HG03095 (cell line): Measurements from ENCODE around the gene HOXA4.

Experiments
- ATAC-seq: cut with Tn5 transposase; IDR thresholded peaks from one replicate; pipeline ENCODE4 v1.9.1; 2021; ENCODE audit warnings: moderate library complexity; ENCODE audit not compliant: unreplicated experiment

HOXA4 gene

DNA sequence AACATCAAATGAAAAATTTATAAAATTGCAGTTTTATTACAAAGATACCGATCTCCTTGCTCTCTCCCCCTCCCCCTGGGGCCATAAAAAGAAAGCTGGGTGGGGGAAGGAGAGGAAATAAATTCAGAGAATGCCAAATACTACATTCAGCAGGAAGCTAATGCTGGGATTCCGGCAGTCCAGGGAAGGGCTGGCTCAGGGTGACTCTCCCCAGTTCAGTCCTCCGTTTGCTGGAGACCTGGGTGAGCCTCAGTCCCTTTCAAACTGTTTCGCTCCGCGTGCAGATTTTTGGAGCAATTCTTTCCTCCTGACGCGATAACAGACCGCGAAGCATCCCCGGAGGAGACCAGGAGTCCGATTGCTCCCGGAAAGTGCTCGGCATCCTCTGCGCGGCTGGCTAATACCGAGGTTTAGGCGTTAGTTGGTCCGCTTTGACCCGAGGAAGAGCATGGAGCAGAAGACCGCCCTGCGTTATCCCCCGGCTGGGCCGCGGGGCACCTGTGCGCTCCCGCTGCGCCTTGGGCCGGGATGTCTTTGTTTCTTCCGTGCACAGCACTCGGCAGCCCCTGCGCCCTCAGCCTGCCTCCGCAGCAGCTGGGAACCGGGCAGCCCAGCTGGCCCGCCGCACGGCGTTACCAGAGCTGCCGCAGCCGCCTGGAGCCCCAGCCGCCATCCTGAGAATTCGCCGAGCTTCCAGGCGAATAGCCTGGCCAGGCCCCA, 24.2 kb downstream of the HOXA4 start:
- ATAC-seq, result no peak

DNA sequence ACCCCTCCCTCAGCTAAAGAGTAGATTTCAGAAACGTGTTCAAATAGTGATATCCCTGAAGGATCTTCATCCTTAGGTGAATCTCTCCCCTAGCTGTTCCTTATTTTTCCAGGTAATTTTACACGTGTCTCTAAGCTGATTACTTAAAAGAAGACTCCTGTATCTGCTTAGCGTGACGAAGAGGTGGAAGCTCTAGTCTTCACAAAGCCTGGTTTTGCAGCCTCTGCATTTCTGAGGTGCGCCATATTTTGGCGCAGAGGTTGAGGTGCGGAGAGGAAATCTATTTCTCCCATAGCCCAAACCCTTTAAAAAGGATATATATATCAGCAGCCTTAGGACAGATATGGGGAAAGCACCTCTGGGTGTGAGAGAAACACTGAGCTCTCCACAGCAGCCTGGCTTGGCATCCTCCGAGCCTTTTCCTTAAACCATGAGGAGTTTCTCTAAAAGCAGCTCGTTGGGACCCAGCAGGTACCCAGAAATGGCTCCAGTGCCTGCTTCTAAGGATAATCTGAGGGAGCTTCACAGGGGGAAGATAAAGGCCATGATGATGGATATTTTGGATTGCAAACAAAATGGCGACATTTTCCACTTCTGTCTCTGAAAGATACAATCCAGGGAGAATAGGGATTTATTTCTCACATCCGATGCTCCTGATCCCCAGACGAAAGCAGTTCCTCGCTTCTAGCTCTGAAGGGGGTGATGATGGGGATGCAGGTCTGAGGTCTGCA, 25.1 kb downstream of the HOXA4 start:
- no peak for ATAC-seq

DNA sequence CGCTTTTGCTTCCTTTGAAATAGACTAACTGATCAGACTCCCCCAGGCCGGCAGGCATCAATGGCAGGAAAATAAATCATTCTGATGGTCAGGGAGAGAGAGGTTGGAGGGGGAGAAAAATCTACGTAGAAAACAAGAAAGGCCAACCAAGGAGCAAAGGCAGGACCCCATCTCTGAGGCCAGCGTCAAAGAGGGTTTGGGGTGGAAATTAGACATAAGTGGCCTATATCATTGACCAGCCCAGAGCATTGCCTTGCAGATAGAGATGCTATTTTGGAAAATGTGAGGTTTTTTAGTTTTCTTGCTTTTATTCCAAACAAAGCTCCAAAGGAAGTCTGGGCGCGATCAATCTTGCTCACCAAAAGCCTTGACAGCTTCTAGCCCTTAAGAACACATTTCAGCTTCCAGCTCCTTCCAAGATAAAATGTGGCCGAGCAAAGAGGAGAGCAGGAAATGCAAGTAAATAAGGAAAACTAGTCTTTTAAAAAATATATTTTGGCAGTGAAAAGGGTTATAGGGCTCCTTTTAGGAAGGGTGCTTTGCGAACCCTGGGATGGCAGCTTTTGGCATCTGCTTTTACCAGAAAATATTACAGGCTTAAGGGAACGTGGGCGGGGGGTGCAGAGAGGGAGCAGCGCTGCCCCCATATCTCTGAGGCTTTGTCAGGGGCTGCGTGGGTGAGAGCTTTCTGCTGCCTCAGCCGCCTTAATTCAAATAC, 26.1 kb downstream of the HOXA4 start:
- no peak for ATAC-seq

DNA sequence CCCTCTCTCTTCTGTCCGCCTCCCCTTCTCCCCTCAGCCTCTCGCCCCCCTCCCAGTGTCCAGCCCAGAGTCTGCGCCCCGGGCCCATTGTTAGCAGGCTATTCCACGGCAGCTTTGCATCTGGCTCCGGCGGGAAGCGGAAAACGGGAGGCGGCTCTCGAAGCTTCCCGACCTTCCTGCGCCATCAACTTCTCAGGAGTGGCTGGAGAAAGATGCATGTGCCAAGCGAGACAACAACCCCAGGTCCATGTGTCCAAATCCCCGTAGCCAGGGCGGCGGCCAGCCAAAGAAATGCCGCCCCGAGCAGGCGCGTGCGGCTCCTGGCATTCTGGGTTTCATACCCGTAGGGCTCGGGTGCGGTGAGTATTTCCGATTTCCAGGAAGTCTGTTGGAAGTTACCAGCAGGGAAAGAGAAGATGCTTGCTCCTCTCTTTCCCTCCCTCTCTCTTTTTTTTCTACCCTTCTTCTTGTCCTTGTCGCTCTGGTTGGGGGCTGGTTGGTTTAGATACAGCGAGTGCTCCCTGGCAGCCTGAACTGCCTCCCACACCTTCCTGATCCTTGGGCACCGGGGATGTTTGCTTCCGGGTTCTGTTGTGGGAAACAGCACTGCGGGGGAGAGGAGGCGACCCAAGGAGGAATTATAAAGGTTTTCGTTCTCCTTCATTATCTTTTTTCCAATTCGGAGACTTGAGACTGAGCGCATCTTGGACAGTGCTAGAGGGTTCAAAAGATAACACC, 26.9 kb downstream of the HOXA4 start:
- ATAC-seq, result no peak

DNA sequence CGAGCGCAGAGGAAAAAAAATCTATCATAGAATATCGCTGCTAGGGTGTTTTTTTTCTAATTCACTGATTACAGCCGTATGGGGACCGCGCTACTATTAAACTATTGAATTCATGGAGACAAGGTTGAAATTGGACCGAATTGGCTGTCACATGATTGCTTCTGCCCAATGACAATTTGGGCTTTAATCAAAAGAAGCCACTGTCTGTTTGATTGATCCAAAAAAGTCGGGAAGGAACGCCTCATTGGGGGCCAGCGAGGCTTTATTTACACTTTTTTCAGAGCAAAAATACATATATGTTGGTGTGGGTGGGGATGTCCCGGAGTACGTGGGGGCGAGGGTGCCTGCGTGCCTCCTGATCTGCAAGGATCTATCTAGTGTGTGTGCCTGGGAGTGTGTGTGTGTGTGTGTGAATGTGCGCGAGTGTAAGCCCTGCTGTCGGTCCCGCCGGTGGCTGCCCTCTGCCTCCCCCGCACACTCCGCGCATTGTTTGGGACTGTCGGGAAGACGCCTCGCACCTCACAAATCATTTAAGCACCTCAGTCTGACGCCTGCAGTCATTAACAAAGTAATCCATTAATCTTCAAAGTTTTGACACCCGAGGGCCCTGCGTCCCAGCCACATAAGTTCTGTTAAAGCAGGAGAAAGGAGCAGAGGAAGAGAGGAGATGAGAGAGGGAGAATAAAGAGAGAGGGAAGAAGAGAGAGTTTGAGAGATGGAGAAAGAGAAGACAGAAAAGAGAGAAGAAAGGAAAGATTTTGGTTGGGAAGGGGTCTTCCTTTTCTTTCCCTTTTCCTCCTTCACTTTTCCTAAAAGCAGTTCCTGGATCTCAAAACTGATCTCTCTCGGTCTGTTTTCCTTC, 27.7 kb downstream of the HOXA4 start, which contains the start of gene HOXA2:
HOXA2 (minus strand) TSS at position 103 of the 862 bp plus-strand sequence. CDS start 183 bp downstream, outside the sequence.
- no peak for ATAC-seq

DNA sequence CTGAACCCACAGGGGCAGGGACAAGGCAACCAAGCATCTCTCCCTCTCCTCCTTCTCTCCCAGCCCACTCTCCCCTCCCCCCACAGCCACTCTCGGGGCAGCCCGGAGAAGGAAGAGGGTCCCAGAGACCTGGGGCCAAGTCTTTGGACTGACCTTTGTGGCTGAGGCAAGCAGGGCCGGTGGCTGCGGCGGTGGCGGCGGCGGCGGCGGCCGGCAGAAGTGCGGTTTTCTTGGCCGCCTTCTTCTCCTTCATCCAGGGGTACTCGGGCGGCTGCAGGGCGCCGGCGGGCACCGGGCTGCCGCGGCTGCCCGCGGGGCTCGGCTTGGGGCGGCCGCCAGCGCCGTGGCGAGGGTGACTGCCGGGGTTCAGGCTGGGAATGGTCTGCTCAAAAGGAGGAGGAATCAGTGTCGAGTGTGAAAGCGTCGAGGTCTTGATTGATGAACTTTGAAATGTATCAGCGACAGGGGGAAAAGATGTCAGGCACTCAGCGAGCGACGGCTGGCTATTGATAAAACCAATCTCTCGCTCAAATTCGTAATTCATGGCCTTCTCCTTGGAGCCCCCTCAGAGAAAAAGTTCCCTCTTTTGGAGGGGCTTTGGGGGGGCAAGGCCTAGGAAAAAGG, 28.5 kb downstream of the HOXA4 start:
- ATAC-seq, result no peak

DNA sequence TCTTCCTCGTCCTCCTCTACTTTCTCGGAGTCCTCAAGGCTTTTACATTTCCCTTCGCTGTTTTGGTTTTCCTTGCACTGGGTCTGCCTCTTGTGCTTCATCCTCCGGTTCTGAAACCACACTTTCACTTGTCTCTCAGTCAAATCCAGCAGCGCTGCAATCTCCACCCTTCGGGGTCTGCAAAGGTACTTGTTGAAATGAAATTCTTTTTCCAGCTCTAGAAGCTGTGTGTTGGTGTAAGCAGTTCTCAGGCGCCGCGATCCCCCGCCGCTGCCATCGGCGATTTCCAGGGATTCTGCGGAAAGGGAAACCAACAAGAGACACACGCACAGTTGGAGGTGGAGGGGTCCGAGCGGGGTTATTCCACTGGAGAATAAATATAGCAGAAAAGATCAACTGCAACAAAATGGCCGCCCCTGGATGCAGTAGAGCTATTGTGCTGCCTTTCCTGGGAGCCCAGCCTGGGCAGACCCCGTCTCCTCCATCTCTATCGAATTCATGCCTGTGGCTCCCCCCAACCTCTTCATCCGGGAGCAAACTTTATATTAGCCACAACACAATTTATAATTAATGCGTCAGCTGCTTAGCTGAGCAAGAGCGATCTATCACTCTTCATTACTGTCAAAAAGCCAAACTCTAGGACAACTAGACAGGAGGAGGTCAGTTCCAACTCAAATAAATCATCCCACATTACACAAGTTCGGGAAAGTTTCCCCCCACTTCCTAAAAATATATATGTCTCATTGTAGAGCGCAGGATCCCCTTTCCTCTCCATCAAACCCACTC, 29.2 kb downstream of the HOXA4 start:
- ATAC-seq, result no peak

DNA sequence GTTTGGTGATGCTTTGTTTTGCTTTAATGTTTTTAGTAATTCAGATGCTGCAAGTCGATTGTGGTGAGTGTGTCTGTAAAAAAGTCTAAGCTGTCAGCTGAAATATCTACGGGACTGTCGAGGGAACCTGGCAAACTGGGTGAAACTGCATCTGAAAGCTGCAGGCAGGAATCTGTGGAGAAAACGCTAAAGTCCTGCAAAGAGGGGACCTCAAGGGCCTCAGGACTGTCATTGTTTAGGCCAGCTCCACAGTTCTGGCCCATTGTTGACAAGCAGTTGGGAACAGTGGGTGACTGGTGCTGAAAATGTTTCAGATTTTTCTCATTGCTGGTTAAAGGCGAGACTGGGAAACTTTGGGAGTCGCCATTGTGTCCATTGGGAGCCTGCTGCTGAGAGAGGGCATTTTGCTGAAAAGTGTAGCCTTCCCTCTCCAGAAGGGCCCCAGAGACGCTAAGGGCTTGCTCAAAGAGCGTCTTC, 29.8 kb downstream of the HOXA4 start:
- no peak for ATAC-seq

DNA sequence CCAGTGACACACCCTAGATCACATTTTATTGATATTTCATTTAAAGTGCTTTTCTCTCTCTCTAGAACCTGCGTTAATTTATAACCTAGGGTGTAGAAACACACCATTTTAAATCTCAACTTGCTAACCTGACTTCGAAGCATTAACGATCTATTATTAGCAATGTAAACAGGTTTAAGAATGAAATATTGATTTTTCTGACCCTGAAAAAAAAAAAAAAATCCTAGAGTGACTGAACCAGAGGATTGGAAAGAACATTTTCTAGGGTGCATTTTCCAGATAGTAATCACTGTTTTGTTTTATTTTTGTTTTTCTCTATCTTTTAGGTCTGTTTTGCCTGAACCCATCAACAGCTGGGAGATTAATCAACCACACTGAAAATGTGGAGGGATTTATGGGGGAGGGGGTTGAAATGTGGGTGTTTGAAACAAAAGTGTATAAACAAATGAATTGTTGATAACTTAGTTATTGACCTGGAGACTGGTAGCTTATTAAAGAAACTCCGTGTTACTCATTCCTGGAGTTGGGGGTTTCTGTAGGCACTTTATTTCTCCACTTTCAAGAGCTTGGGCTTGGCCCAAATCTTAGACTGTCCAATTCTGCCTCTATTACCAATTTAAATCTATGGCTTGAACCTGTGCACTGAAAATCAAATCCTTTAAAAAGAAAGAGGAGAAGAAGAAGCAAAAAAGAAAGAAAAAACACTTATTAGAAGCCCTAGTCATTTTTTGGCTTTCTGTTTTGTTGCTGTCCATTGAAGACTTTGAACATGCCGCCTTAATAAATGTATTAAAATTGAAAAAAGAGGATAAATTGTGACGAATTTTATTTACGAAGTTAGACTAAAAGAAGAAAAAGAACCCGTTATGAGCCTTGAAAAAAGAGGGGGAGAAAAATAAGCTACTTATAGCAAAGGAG, 30.8 kb downstream of the HOXA4 start:
- ATAC-seq, result no peak

DNA sequence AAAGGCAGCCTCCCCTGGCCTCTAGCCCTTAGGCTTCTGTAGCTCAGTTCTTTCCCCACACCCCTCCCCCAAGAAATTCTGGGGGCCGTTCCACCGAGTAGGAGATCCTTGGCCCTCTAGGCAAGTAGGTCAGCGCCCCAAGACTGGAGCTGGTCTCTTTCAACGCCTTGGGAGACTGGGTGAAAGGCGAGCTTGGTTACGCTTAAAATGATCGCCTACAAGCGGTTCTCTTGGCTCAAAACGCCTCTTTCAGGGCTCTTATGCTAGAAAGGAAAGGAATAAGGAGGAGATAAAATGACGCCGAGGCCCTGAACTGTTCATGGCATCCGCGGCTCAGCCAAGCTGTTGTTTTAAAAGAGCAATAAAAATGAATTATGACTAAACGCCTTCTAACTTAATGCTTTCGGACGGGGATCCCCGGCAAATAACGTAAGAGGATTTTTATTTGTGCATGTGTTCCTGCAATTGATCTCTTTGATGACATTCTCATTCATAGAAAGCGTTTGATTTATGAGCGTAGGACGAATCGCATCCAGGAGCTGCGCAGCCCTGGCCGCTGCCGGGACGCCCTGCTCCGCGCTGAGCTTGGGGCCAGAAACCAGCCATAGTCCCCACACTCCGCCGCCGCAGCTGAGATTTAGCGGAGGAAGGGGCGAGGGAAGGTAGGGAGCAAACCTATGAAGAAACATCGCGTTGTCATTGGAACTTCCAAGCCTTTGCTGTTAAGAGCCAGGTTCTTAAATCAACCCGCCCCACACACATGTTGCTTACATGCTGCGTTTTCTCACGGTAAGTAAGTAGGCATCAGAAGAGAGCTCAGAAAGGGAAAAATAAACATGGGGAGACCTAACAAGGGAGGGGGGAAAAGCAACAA, 31.7 kb downstream of the HOXA4 start:
- ATAC-seq, result no peak

DNA sequence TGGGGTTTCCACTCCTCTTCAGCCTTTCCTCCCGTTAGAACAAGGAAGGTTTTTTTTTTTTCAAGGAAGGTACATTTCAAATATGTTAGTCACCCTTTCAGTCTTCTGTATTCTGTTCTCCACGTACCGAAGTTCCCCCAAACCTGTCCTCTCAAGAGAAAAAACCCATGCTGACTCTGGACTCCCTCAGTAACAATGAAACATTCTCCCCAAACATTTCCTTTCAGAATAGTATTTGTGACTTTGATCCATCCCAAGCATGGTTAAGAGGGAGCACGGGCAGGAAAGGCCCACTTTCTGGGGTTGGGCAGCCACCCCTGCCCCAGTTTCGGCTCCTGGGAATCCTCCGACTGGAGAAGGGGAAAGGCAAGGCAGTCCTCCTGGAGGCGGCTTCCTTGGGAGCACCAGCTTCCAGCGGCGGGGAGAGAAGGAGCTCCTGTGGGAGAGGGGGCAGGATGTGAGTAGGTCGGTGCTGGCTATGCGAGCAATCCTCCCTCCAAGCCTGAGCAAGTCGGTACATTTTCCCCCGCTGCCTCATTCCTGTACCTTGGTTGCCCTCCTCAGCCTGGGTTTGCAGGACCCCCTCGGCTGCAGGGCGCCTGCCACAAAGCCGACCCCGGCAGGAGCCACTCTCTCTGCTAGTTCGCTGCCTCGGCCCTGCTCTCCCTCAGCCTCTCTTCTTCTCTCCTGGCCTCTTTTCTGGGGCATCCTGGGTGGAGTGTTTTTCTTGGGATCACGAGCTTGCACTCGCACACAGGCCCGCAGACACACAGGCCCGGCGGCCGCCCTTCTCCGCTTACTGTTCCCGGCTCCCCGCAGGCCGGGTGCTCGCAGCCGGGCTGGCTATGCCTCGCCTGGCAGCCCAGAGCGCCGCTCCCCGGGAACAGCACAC, 32.6 kb downstream of the HOXA4 start:
- ATAC-seq, result no peak

DNA sequence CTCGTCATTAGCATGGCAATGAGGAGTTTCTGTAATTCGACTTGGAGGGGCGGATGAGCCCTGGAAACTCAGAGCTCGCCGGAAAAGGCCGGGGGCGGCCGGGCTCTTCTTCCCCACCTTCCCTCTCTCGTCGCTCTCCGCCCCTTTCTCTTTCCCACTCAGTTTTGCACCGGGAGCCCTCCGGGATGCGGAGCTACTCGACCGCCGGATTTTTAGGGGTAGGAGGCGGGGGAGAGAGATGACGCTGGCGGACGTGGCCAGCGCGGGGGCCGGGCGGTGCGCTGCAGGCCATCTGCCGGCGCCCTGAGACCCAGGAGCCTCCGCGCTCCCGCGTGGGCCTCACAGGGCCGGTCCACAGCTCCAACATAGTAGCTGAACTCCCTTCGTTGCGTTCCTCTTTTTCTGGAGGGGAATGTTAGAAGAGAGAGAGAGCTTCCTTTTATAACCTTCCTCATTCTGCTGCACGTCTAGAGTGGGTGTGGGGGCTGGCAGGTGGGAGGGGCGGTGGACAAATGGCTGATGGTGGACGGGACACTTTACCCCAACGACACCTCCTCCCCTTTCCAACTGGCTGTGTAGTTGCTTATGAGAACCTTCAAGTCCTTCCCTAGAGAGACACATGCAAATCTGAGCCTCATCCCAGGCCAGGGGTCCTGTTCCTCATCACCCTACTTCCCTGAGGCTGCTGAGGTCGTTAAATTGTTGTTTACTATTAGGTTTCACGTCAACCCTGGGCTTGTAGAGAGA, 33.6 kb downstream of the HOXA4 start:
- ATAC-seq, result no peak

DNA sequence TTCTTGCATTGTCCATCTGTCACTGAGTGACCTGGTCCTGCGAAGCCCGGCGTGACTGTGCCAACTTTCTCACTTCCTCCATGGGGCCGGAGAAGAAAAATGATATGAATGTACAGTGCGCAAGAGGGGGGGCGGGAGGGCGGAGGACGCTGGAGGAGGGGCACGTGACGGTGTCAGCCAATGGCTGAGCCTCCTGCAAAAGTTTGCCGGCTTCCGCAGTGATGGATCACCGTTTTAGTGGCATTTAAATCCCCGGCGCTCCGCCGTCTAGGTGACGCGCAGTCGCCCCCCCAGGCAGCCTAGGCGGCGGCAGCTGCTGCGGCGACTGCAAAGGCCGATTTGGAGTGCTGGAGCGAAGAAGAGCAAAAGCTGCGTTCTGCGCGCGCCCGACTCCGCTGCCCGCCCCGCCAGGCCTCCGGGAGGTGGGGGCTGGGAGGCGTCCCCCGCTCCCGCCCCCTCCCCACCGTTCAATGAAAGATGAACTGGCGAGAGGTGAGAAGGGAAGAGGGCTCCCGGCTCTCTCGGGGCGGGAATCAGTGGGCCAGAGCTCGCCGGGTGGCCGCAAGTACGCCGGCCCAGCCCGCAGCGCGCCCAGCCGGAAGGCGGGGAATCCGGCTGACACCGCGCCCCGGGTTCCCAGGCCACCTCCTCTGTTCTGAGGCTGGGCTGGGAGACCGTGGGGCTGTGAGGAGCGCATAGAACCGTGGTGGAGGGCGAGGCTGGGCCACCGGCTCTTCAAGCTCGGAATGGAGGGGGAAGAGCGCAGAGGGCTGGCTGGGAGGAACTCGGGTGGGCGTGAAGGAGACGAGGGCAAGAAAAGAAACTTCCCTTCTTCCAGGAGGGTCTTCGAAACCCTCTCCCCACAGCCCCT, 34.4 kb downstream of the HOXA4 start, which contains the start of gene HOXA1:
HOXA1 (minus strand) TSS at position 104 of the 871 bp plus-strand sequence; CDS start at position 16, 88 bp downstream.
- peak; percentile 82 for ATAC-seq
